Endothelial cell (in vitro differentiated cells): ENCODE data around the gene MCF2L2. TPM values are rescaled to one million over a fixed set of nuclear protein-coding genes. Genes with fewer than 3 reads are reported as not detected.

Experiments
- DNase-seq: peaks from one replicate; pipeline ENCODE4 v3.0.0; 2021; ENCODE audit warnings: low spot score
- H3K27ac Mint-ChIP-seq: one replicate; pipeline ENCODE4 v1.8.0; 2021; ENCODE audit warnings: mixed read lengths, inconsistent platforms; ENCODE audit not compliant: unreplicated experiment
- H3K27me3 Mint-ChIP-seq: one replicate; pipeline ENCODE4 v1.8.0; 2021; ENCODE audit warnings: mild to moderate bottlenecking, moderate library complexity, mixed read lengths, inconsistent platforms; ENCODE audit not compliant: unreplicated experiment
- H3K36me3 Mint-ChIP-seq: one replicate; pipeline ENCODE4 v1.8.0; 2021; ENCODE audit warnings: mild to moderate bottlenecking, low read depth, mixed read lengths, inconsistent platforms; ENCODE audit not compliant: unreplicated experiment
- H3K4me1 Mint-ChIP-seq: one replicate; pipeline ENCODE4 v1.8.0; 2021; ENCODE audit warnings: mild to moderate bottlenecking, mixed read lengths, inconsistent platforms; ENCODE audit not compliant: unreplicated experiment
- H3K4me3 Mint-ChIP-seq: one replicate; pipeline ENCODE4 v1.8.0; 2021; ENCODE audit warnings: mild to moderate bottlenecking, mixed read lengths, inconsistent platforms; ENCODE audit not compliant: unreplicated experiment
- H3K9me3 Mint-ChIP-seq: one replicate; pipeline ENCODE4 v1.8.0; 2021; ENCODE audit warnings: mixed read lengths, inconsistent platforms; ENCODE audit not compliant: unreplicated experiment
- CTCF ChIP-seq: fragments of 200-600 bp; sonication (generic); IDR thresholded peaks from one replicate; pipeline ENCODE4 v1.5.0; 2021; ENCODE audit warnings: antibody characterized with exemption; ENCODE audit not compliant: unreplicated experiment
- total RNA-seq: library from RNA; stranded (reverse); fragmentation: NEBNext Ultra II Directional; extraction: Animal tissue kit (Norgen Biotek cat#: 25700); gene quantifications from one replicate; pipeline ENCODE4 v1.2.1, GENCODE V29; 2021; ENCODE audit not compliant: unreplicated experiment

The MCF2L2 gene
- total RNA-seq, 1 donor from 2014 or later, result 1.8 TPM

- H3K9me3 Mint-ChIP-seq, result no peaks in the 10 kb centered on the region
- H3K27me3 Mint-ChIP-seq, result peaks cover 1% of the 10 kb centered on the region
- DNase-seq, result no peak
- H3K4me3 Mint-ChIP-seq, result no peak overlapping the region
- H3K4me1 Mint-ChIP-seq, result peaks cover 3% of the 10 kb centered on the region
- no peak for TF ChIP-seq CTCF
- peaks cover 3% of the 10 kb centered on the region for H3K36me3 Mint-ChIP-seq
- no peak overlapping the region for H3K27ac Mint-ChIP-seq
Measured at GRCh38 chr3:183308751-183309150, 119.7 kb downstream of the MCF2L2 start.

- TF ChIP-seq CTCF, result no peak
- no peaks in the 10 kb centered on the region for H3K9me3 Mint-ChIP-seq
- no peak overlapping the region for H3K4me3 Mint-ChIP-seq
- H3K4me1 Mint-ChIP-seq, result peaks cover 7% of the 10 kb centered on the region
- peaks cover 2% of the 10 kb centered on the region for H3K27me3 Mint-ChIP-seq
- no peak for DNase-seq
- H3K27ac Mint-ChIP-seq, result no peak overlapping the region
- peaks cover 6% of the 10 kb centered on the region for H3K36me3 Mint-ChIP-seq
Measured at GRCh38 chr3:183307749-183308148, 120.7 kb downstream of the MCF2L2 start.

- Mint-ChIP-seq H3K27me3 (peaks cover 2% of the 10 kb centered on the region), H3K4me1 (peaks cover 14% of the 10 kb centered on the region), H3K27ac (no peak overlapping the region), H3K9me3 (no peaks in the 10 kb centered on the region), H3K36me3 (peaks cover 6% of the 10 kb centered on the region), H3K4me3 (no peak overlapping the region)
- no peak for TF ChIP-seq CTCF
- no peak for DNase-seq
Measured at GRCh38 chr3:183306798-183307671, 121.4 kb downstream of the MCF2L2 start.

GRCh38 chr3:183303690-183304089 lies 124.7 kb downstream of the MCF2L2 start:
- H3K27ac Mint-ChIP-seq, result peak overlapping the region; percentile 16
- peaks cover 6% of the 10 kb centered on the region for H3K36me3 Mint-ChIP-seq
- peaks cover 17% of the 10 kb centered on the region for H3K4me1 Mint-ChIP-seq
- no peak for TF ChIP-seq CTCF
- DNase-seq, result no peak
- peak overlapping the region; percentile 45 for H3K4me3 Mint-ChIP-seq
- H3K27me3 Mint-ChIP-seq, result peaks cover 2% of the 10 kb centered on the region
- H3K9me3 Mint-ChIP-seq, result no peaks in the 10 kb centered on the region

GRCh38 chr3:183301937-183302580 lies 126.4 kb downstream of the MCF2L2 start:
- peaks cover 6% of the 10 kb centered on the region for H3K36me3 Mint-ChIP-seq
- TF ChIP-seq CTCF, result no peak
- no peak overlapping the region for H3K27ac Mint-ChIP-seq
- H3K4me1 Mint-ChIP-seq, result peaks cover 19% of the 10 kb centered on the region
- H3K27me3 Mint-ChIP-seq, result peaks cover 2% of the 10 kb centered on the region
- no peak for DNase-seq
- H3K9me3 Mint-ChIP-seq, result no peaks in the 10 kb centered on the region
- H3K4me3 Mint-ChIP-seq, result no peak overlapping the region
